LNCAP (cell line): ENCODE measurements around the gene CLEC18A.

Experiments
- CTCF ChIP-seq: fragments of 450-650 bp; IDR thresholded peaks from 2 replicates; pipeline ENCODE4 v1.5.1; 2017; ENCODE audit warnings: mild to moderate bottlenecking

The CLEC18A gene

GRCh38 chr16:69942627-69943170 is 8.4 kb upstream of the CLEC18A start:
- no peak for TF ChIP-seq CTCF
